Muscle of arm (tissue), 12 donors: ENCODE measurements around the gene CDIP1. TPM values are rescaled to one million over a fixed set of nuclear protein-coding genes. Genes with fewer than 3 reads are reported as not detected.
A peak's percentile ranks its signal among the peaks of the same experiment; 100 is the strongest.

Source experiments
- DNase-seq: peaks from one replicate; pipeline ENCODE4 v3.0.0-alpha.2; 2013
- polyA plus RNA-seq, 12 donors: library from polyadenylated mRNA; unstranded; fragments of 120-200 nt; gene quantifications; one replicate each; pipeline ENCODE4 v1.2.1, GENCODE V29; 2013; ENCODE audit not compliant: insufficient read length in 12 of 12

Gene CDIP1
- polyA plus RNA-seq, 12 donors, result 24.5 to 52.4 (median 34.6) TPM; not detected in 1

GRCh38 chr16:4517812-4518680, 20.5 kb downstream of the CDIP1 start:
- DNase-seq, result no peak

GRCh38 chr16:4515611-4516233, 22.9 kb downstream of the CDIP1 start:
- DNase-seq, result no peak

GRCh38 chr16:4514606-4515005, 24.0 kb downstream of the CDIP1 start:
- no peak for DNase-seq

DNA sequence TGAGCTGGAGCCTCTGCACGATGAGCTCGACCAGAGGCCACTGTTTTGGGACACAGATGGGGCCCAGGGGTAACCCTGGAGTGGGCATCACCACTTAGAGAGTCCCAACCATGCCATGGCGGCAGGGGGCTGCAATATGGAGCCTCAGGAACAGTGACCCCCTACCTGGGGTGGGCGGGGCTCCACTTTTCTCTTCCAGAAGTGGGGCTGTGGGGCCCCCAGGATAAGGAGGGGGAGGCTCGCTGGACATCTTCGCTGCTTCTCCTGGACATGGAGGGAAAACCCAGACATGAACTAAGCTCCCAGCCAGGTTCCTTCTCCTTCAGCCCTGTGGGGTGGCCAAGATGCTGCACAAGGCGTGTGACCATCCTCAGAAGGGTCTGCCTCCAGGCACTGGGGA, 24.7 kb downstream of the CDIP1 start:
- DNase-seq, result no peak

GRCh38 chr16:4513086-4513860, 25.3 kb downstream of the CDIP1 start:
- no peak for DNase-seq

DNA sequence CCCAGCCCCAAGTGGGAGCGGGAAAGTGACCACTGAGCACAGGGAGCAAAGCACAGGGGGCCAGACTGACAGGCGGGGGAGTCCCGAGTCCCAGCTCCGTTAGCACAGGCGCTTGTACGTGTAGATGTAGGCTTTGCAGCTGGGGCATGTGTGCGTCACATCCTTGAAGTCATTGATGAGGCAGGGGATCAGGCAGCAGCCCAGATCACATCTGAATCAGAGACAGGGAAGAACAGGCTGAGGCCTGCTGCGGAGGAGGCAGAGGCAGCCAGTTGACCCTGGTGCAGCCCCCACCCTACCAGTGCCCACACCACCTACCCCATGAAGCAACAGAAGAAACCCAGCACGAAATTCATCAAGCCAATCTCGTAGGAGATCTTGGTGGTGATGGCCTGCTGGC, 26.1 kb downstream of the CDIP1 start:
- no peak for DNase-seq

GRCh38 chr16:4511441-4512082, 27.0 kb downstream of the CDIP1 start:
- DNase-seq, result no peak

DNA sequence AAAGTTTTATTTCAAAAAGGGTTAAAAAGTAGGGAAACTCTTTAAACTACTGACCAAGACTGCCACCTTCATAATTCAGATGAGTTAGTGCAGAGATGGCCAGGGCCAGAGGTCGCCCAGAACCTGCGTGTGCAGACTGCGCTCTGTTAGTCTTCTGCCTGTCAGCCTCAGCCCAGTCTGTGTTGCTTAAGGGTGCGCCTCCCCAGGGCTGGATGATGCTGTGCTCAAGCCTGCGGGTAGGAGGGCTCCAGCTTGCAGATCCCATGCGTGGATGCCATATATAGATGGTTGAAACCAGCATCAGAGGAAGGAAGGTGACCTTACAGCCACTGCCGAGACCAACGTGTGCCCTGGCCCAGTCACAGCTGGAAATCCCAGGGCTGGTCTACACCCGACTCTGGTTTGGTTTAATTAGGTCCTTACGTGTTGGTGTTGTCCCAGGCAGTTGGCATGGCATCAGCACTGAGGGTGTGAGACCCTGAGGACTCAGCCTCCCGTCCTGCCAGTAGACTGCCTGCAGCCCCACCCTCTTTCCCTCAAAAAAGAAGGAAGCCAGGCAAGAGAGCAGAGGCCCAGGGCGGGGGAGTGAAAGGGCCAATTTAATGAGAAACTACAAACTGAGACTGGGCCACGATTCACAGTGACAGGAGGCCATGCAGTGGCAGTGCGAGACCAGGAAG, 27.7 kb downstream of the CDIP1 start:
- no peak for DNase-seq

DNA sequence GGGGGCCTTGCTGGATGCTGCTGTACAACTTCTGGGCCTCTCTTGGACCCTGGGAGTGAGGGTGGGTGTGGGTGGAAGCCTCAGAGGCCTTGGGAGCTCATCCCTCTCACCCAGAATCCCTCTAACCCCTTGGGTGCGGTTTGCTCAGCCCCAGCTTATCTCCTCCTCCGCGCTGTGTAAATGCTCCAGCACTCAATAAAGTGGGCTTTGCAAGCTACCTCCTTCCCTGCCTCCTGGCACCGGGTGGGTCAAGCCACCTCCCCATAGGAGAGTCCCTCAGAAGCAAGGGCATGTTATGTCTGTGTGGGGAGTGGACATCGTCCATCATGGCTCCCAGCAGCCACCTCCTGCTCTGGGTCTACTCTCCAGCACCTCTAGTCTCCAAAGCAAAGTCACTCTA, 28.4 kb downstream of the CDIP1 start:
- no peak for DNase-seq

DNA sequence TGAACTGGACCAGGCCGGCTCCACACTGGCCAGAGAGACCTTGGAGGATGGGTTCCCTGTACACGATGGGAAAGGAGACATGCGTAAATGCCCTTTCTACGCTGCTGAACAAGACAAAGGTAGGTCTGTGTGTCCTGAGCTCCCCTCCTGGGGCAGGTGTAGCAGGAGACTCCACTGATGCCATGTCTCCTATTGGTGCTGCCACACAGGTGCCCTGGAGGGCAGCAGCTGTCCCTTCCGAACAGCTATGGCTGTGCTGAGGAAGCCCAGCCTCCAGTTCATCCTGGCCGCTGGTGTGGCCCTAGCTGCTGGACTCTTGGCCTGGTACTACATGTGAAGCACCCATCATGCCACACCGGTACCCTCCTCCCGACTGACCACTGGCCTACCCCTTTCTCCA, 29.2 kb downstream of the CDIP1 start:
- DNase-seq, result no peak

- no peak for DNase-seq
Observed at GRCh38 chr16:4508806-4509205, 29.8 kb downstream of the CDIP1 start.

DNA sequence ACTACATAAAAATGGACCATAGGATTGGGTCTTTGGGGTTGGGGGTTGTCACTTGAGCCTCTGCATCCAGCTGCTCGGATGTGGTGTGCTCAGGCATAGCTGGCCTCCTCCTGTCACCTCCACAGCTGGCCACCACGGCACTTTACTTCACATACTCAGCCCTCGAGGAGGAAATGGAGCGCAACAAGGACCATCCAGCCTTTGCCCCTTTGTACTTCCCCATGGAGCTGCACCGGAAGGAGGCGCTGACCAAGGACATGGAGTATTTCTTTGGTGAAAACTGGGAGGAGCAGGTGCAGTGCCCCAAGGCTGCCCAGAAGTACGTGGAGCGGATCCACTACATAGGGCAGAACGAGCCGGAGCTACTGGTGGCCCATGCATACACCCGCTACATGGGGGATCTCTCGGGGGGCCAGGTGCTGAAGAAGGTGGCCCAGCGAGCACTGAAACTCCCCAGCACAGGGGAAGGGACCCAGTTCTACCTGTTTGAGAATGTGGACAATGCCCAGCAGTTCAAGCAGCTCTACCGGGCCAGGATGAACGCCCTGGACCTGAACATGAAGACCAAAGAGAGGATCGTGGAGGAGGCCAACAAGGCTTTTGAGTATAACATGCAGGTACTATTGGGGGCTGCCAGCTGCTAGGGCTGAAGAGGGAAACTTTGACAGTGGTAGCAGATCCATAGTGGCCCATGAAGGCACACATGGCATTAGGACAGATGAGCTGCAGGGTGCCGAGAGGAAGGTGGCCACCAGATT, 30.8 kb downstream of the CDIP1 start:
- DNase-seq, result no peak

GRCh38 chr16:4506450-4506849, 32.1 kb downstream of the CDIP1 start:
- DNase-seq, result peak; percentile 80

DNA sequence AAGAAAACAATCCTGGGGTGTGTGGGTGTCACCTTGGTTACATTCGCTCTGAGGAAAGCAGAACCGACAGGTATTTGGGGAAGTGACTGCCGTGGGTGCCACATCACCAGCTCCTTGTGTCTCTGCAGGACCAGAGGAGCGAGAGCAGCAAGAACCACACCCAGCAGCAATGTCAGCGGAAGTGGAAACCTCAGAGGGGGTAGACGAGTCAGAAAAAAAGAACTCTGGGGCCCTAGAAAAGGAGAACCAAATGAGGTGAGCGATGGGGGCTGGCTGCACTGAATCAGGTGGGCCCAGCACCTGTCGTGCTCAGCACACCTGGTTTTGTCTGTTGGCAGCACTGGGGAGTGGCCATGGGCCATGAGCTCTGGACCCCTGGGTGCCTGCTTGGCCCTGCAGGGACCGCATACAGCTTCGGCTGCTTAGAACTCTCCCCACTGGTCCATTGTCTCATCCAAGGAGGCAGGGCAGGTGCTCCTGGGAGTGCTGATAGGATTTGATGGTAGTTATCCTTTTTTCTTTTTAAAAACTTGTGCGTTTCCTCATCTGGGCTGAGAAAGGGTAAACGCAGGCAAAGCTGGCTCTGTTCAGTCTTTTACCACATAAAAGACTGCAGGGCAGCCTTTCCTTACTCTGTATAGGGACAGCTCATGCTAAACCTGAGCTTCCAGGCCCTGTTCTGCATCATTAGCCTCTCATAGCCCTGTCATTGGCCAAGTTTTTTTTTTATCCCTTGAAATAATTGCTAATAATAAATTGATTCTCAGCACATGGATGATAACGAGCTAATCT, 33.0 kb downstream of the CDIP1 start:
- no peak for DNase-seq

GRCh38 chr16:4501071-4501478, 37.5 kb downstream of the CDIP1 start:
- DNase-seq, result no peak

GRCh38 chr16:4500272-4500671, 38.3 kb downstream of the CDIP1 start:
- no peak for DNase-seq

- DNase-seq, result no peak
Observed at GRCh38 chr16:4499196-4499555, 39.4 kb downstream of the CDIP1 start.

DNA sequence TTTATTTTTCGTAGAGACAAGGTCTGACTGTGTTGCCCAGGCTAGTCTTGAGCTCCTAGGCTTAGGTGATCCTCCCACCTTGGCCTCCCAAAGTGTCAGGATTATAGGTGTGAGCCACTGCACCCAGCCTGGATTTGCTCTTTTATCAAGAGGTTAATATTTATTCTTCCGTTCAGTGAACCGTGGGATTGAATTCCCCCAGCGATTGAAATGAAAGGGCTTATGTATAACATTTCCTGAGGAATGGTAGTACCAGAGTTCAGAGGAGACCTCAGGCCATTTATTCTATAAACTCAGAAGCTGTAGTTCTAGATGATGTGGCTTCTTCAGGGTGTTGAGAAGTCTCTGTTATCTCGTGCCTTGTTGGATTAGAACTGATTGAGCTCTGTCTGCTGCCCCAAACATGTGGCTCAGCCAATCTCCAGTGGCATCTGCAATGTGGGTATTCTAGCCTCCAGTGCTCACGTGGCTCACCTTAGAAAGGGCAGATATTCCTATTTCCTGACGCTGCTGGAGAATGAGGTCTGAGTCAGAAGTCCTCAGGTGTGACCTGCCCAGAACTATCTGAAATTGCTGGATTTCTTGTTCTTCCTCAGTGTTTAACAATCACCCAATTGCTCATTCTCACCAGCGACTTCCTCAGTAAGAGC, 39.9 kb downstream of the CDIP1 start:
- no peak for DNase-seq

GRCh38 chr16:4496305-4496704, 42.3 kb downstream of the CDIP1 start:
- no peak for DNase-seq
